H1 (cell line): ENCODE results near the gene CACNB4. TPM values are rescaled to one million over a fixed set of nuclear protein-coding genes. Genes with fewer than 3 reads are reported as not detected.

Experiments used
- CTCF ChIA-PET: fragments of 300-600 bp; sonication (Branson Sonifier 250); formaldehyde crosslinking; loops from one replicate; lab custom pipeline; 2021; ENCODE audit not compliant: partially characterized antibody; lab: Charles Lee
- POLR2A ChIA-PET: fragments of 300-600 bp; sonication (Branson Sonifier 250); formaldehyde crosslinking; loops from one replicate; lab custom pipeline; 2021; ENCODE audit warnings: inconsistent platforms; ENCODE audit not compliant: partially characterized antibody; lab: Charles Lee
- DNase-seq, 2 experiments: peaks; one replicate each; pipeline versions ENCODE4 v3.0.0 to v3.0.0-alpha.2; 2010 to 2022; ENCODE audit warnings: low spot score in 2 of 2, low read depth in 1 of 2, mixed read lengths in 1 of 2
- FAIRE-seq: peaks from 2 replicates; lab custom pipeline; 2011; peaks lifted over from hg19 to GRCh38; lab: Jason Lieb, UNC
- H2AFZ ChIP-seq: 2 replicates; pipeline ENCODE4 v1.8.1; 2012; ENCODE audit warnings: low read length, inconsistent platforms
- H2AK5ac ChIP-seq: 2 replicates; pipeline ENCODE4 v1.6.1; 2013; ENCODE audit warnings: low read depth, low read length
- H2BK120ac ChIP-seq: replicated peaks from 2 replicates; pipeline ENCODE3; 2013; ENCODE audit warnings: low read depth, low read length, inconsistent platforms
- H2BK12ac ChIP-seq: 2 replicates; pipeline ENCODE4 v1.6.1; 2013; ENCODE audit warnings: low read depth, low read length
- H2BK15ac ChIP-seq: 2 replicates; pipeline ENCODE4 v1.6.1; 2013; ENCODE audit warnings: low read length
- H2BK20ac ChIP-seq: 2 replicates; pipeline ENCODE4 v1.6.1; 2013; ENCODE audit warnings: low read length
- H2BK5ac ChIP-seq: 2 replicates; pipeline ENCODE4 v1.6.1; 2013; ENCODE audit warnings: low read depth, low read length
- H3K14ac ChIP-seq: 2 replicates; pipeline ENCODE4 v1.6.1; 2013; ENCODE audit warnings: inconsistent platforms; ENCODE audit not compliant: insufficient read length
- H3K18ac ChIP-seq: 2 replicates; pipeline ENCODE4 v1.6.1; 2013; ENCODE audit warnings: low read length; ENCODE audit errors: extremely low read depth
- H3K23ac ChIP-seq: 2 replicates; pipeline ENCODE4 v1.6.1; 2013; ENCODE audit warnings: inconsistent platforms; ENCODE audit not compliant: insufficient read length
- H3K23me2 ChIP-seq: 2 replicates; pipeline ENCODE4 v1.6.1; 2013; ENCODE audit warnings: low read depth, low read length
- H3K27ac ChIP-seq: 2 replicates; pipeline ENCODE4 v1.6.1; 2011; ENCODE audit warnings: low read depth, low read length, inconsistent platforms
- H3K27me3 ChIP-seq, 4 experiments: replicated peaks in 1 of 4; 1 replicate in 1 of 4; 2 replicates in 3 of 4; pipeline versions ENCODE4 v1.6.1 to v1.8.1; 2011 to 2013; ENCODE audit warnings: low read length in 3 of 4, mild to moderate bottlenecking in 3 of 4, inconsistent platforms in 2 of 4, mixed read lengths in 2 of 4, moderate library complexity in 1 of 4; ENCODE audit not compliant: control insufficient read depth in 3 of 4, insufficient read depth in 3 of 4; ENCODE audit errors: extremely low read depth in 1 of 4
- H3K36me3 ChIP-seq, 4 experiments: 2 replicates each; pipeline versions ENCODE4 v1.6.1 to v1.8.1; 2011 to 2013; ENCODE audit warnings: mild to moderate bottlenecking in 4 of 4, low read length in 3 of 4, moderate library complexity in 2 of 4, control low read depth in 1 of 4, inconsistent platforms in 1 of 4; ENCODE audit not compliant: insufficient read depth in 4 of 4, control insufficient read depth in 2 of 4
- H3K4ac ChIP-seq: replicated peaks from 2 replicates; pipeline ENCODE3; 2013; ENCODE audit warnings: low read length, low read depth, mixed read lengths, inconsistent platforms; ENCODE audit not compliant: insufficient read length
- H3K4me1 ChIP-seq, 4 experiments: replicated peaks in 1 of 4; 1 replicate in 1 of 4; 2 replicates in 3 of 4; pipeline versions ENCODE4 v1.6.1 to v1.8.1; 2011 to 2013; ENCODE audit warnings: low read length in 3 of 4, inconsistent platforms in 2 of 4, mixed read lengths in 1 of 4; ENCODE audit not compliant: insufficient read depth in 4 of 4, control insufficient read depth in 3 of 4
- H3K4me2 ChIP-seq, 2 experiments: 2 replicates each; pipeline versions ENCODE4 v1.6.1 to v1.8.1; 2011 to 2013; ENCODE audit warnings: low read depth in 2 of 2, low read length in 2 of 2, control low read depth in 1 of 2, inconsistent platforms in 1 of 2, mild to moderate bottlenecking in 1 of 2; ENCODE audit not compliant: insufficient read depth in 1 of 2
- H3K4me3 ChIP-seq, 4 experiments: fragments of 200-600, 300-600 bp in 1 of 4; sonication (generic), shearing (Covaris generic), sonication (Bioruptor Twin) in 1 of 4; 2 replicates each; pipeline versions ENCODE4 v1.5.1 to v1.8.1; 2011 to 2016; ENCODE audit warnings: low read length in 4 of 4, low read depth in 3 of 4, control low read depth in 2 of 4, inconsistent platforms in 2 of 4, mild to moderate bottlenecking in 2 of 4, mixed read lengths in 1 of 4, moderate library complexity in 1 of 4; ENCODE audit not compliant: insufficient read depth in 2 of 4; ENCODE audit errors: extremely low read depth in 1 of 4
- H3K56ac ChIP-seq: replicated peaks from 2 replicates; pipeline ENCODE3; 2013; ENCODE audit warnings: low read depth, mild to moderate bottlenecking, mixed read lengths, low read length, inconsistent platforms; ENCODE audit not compliant: insufficient read length
- H3K79me1 ChIP-seq: 2 replicates; pipeline ENCODE4 v1.6.1; 2013; ENCODE audit warnings: low read depth, low read length, control low read depth
- H3K79me2 ChIP-seq, 2 experiments: 2 replicates each; pipeline versions ENCODE4 v1.6.1 to v1.8.1; 2012 to 2013; ENCODE audit warnings: low read length in 2 of 2, mild to moderate bottlenecking in 2 of 2, inconsistent platforms in 1 of 2; ENCODE audit not compliant: insufficient read depth in 2 of 2, control insufficient read depth in 1 of 2
- H3K9ac ChIP-seq, 4 experiments: replicated peaks in 1 of 4; 1 replicate in 1 of 4; 2 replicates in 3 of 4; pipeline versions ENCODE4 v1.6.1 to v1.8.1; 2011 to 2013; ENCODE audit warnings: low read depth in 3 of 4, low read length in 3 of 4, control low read depth in 2 of 4, mild to moderate bottlenecking in 2 of 4, moderate library complexity in 2 of 4, inconsistent platforms in 1 of 4; ENCODE audit errors: extremely low read depth in 1 of 4
- H3K9me3 ChIP-seq, 2 experiments: 2 replicates each; pipeline versions ENCODE4 v1.6.1 to v1.8.1; 2012 to 2013; ENCODE audit warnings: mild to moderate bottlenecking in 2 of 2, moderate library complexity in 2 of 2, control low read depth in 1 of 2, inconsistent platforms in 1 of 2, low read depth in 1 of 2, low read length in 1 of 2, mixed read lengths in 1 of 2; ENCODE audit not compliant: insufficient read depth in 2 of 2
- H4K20me1 ChIP-seq, 2 experiments: replicated peaks in 1 of 2; 2 replicates each; pipeline versions ENCODE3 to v1.8.1; 2011 to 2013; ENCODE audit warnings: inconsistent platforms in 2 of 2, low read length in 2 of 2, mild to moderate bottlenecking in 1 of 2; ENCODE audit not compliant: insufficient read depth in 2 of 2, control insufficient read depth in 1 of 2
- H4K5ac ChIP-seq: 2 replicates; pipeline ENCODE4 v1.6.1; 2013; ENCODE audit warnings: low read length, low read depth, mixed read lengths, inconsistent platforms; ENCODE audit not compliant: insufficient read length
- H4K8ac ChIP-seq: 2 replicates; pipeline ENCODE4 v1.8.0; 2013; ENCODE audit warnings: mild to moderate bottlenecking, moderate library complexity, low read length, inconsistent platforms; ENCODE audit not compliant: insufficient read depth; ENCODE audit errors: extremely low read depth
- H4K91ac ChIP-seq: replicated peaks from 2 replicates; pipeline ENCODE3; 2013; ENCODE audit warnings: low read length, mixed read lengths, inconsistent platforms; ENCODE audit not compliant: insufficient read length
- CTBP2 ChIP-seq: IDR thresholded peaks from 2 replicates; pipeline ENCODE4 v1.7.0; 2011; ENCODE audit warnings: borderline replicate concordance, mild to moderate bottlenecking, moderate library complexity, mixed read lengths, low read length; ENCODE audit not compliant: insufficient read depth, insufficient read length
- KDM4A ChIP-seq: IDR thresholded peaks from one replicate; pipeline ENCODE4 v1.7.1; 2012; ENCODE audit warnings: low read depth, mild to moderate bottlenecking, moderate library complexity, low read length, inconsistent platforms; ENCODE audit not compliant: severe bottlenecking
- KDM5A ChIP-seq: fragments of 200-600 bp; IDR thresholded peaks from 2 replicates; pipeline ENCODE4 v1.7.1; 2012; ENCODE audit warnings: mild to moderate bottlenecking, low read length, inconsistent platforms, mixed read lengths
- RAD21 ChIP-seq, 2 experiments: IDR thresholded peaks in 1 of 2; conservative IDR thresholded peaks in 1 of 2; 2 replicates each; pipeline ENCODE4 v1.6.1; 2011; ENCODE audit warnings: low read depth in 2 of 2, low read length in 2 of 2, improper control_type of control experiment in 1 of 2, inconsistent platforms in 1 of 2, mild to moderate bottlenecking in 1 of 2, moderate library complexity in 1 of 2
- RFX5 ChIP-seq: IDR thresholded peaks from 2 replicates; pipeline ENCODE4 v1.6.1; 2011; ENCODE audit warnings: low read depth, low read length, improper control_type of control experiment, borderline replicate concordance
- SIX5 ChIP-seq: IDR thresholded peaks from 2 replicates; pipeline ENCODE4 v1.6.1; 2011; ENCODE audit warnings: mild to moderate bottlenecking, low read depth, low read length
- SP1 ChIP-seq: IDR thresholded peaks from 2 replicates; pipeline ENCODE4 v1.6.1; 2011; ENCODE audit warnings: low read depth, low read length
- SRF ChIP-seq: IDR thresholded peaks from 2 replicates; pipeline ENCODE4 v1.6.1; 2011; ENCODE audit warnings: mild to moderate bottlenecking, low read depth, low read length, moderate library complexity
- TCF12 ChIP-seq: IDR thresholded peaks from 2 replicates; pipeline ENCODE4 v1.6.1; 2011; ENCODE audit warnings: low read depth, mild to moderate bottlenecking, low read length
- WGBS, 2 experiments: shearing (Covaris generic) in 1 of 2; methylation state at CpG; one replicate each; pipeline versions ENCODE4 v1.1.6 to v1.1.7; 2013 to 2015; ENCODE audit warnings: low lambda C conversion rate in 2 of 2, mixed read lengths in 2 of 2, inconsistent platforms in 1 of 2, low coverage in 1 of 2, missing lambda C conversion rate in 1 of 2; ENCODE audit not compliant: insufficient replicate concordance in 2 of 2, insufficient coverage in 1 of 2, insufficient read length in 1 of 2; ENCODE audit errors: extremely low coverage in 1 of 2, missing lambda C conversion rate in 1 of 2; 5-methylcytosine and 5-hydroxymethylcytosine counted together
- polyA plus RNA-seq, 7 experiments: library from polyadenylated mRNA; depleted of rRNA in 3 of 7; stranded (reverse) in 5 of 7; unstranded in 2 of 7; fragments of >200 nt in 5 of 7; fragments of 200-250 nt in 2 of 7; gene quantifications; 1 replicate in 5 of 7; 2 replicates in 1 of 7; 4 replicates in 1 of 7; pipeline versions ENCODE4 v1.2.1 to v1.2.3, GENCODE V29; 2011 to 2013; ENCODE audit warnings: missing spikeins in 2 of 7, mixed read lengths in 2 of 7
- total RNA-seq: library from RNA; stranded (reverse); fragmentation: NEBNext Ultra II Directional; extraction: Animal tissue kit (Norgen Biotek cat#: 25700); gene quantifications from 2 replicates; pipeline ENCODE4 v1.2.1, GENCODE V29; 2021
- TF ChIP-seq, protein P1 (sequence below): IDR thresholded peaks from 2 replicates; pipeline ENCODE4 v1.6.1; 2012; ENCODE audit warnings: low read length, inconsistent platforms

The CACNB4 gene
- total and polyA plus RNA-seq, 2 of the 8 experiments (the other 6 are each of a cell fraction or from before 2014, with no cell fraction given) = 2.0 to 4.0 TPM

DNA sequence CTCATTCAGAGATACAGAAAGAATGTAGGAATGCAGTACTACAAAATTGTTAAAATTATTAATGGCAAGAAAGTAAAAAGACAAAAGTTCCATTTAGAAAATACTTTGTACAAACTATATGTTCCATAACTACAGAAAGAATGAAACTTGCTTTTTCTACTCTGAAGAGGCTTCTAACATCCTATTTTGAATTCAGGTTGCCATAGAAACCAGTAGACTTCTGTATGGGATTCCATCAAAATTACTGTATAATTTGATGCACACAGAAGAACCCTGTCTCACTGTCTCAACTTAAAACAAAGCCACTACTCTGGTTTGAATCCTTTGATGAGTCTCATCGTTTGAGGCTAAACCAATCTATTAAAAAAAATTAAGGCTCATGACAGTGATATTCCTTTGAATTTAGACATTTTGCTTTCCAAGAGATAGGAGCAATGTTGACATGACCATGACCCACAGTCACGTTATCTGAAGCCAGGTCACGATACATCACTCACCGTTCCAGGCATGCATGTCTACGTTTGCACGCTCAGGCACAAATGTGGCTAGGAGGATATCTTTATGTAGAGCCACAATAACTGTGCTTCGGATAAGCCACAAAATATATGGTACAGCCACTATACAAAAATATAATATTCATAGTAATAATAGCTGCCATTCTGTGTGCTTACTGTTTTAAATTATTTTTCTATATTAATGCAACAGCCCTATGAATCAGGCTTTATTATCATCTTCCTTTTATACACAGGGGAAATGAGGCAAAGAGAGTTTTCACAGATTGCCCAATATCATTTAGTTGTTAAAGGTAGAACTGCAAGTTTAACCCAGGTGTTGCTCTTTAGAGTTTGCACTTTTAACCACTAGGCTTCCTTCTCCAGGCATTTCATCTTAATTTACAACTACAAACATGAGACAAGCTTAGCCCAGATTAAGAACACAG lies 82.4 kb downstream of the CACNB4 start:
- Histone ChIP-seq H3K27me3 (no peaks in the 10 kb centered on the region), H3K79me1 (no peaks in the 10 kb centered on the region), H2BK20ac (no peak overlapping the region), H2AFZ (no peak overlapping the region), H3K36me3 (no peaks in the 10 kb centered on the region), H3K56ac (no peak overlapping the region), H4K5ac (no peak overlapping the region), H3K23ac (no peak overlapping the region), H3K9ac (no peak overlapping the region), H3K4me2 (no peak overlapping the region), H2BK120ac (no peak overlapping the region), H3K4ac (no peak overlapping the region), H3K79me2 (no peaks in the 10 kb centered on the region), H2AK5ac (no peak overlapping the region), H3K18ac (no peak overlapping the region), H4K8ac (no peak overlapping the region), H2BK12ac (no peak overlapping the region), H2BK15ac (no peak overlapping the region), H3K4me1 (no peaks in the 10 kb centered on the region), H3K23me2 (no peaks in the 10 kb centered on the region; the same call in 1 of the 2 replicates), H3K14ac (no peak overlapping the region), H3K27ac (no peak overlapping the region), H2BK5ac (no peak overlapping the region), H4K20me1 (no peaks in the 10 kb centered on the region), H3K9me3 (no peaks in the 10 kb centered on the region), H4K91ac (no peak overlapping the region), H3K4me3 (no peak overlapping the region)
- ChIA-PET CTCF (interaction anchor here (0.9 to 10.7 kb wide), 9 partner anchors 9 to 283 kb away, joined by 3 to 101 read pairs (median 5); no protein-coding TSS in a partner anchor), POLR2A (no interaction called here)
- DNase-seq = no peak
- FAIRE-seq = no peak
- 96% methylated on average over 7 of the region's 7 CpGs; no CpG with 5 or more reads in 1 of the 2 experiments for WGBS, 2 experiments
- TF ChIP-seq SIX5 (no peak), RAD21 (IDR thresholded peaks at IDR 0.05 in 1 of 2, conservative IDR thresholded peaks at IDR 0.05 in 1 of 2; ENCODE audit: low read depth in 2 of 2, low read length in 2 of 2) (no peak), SP1 (no peak), SRF (no peak), KDM4A (no peak), RFX5 (no peak), KDM5A (no peak), TCF12 (no peak), CTBP2 (no peak)
- TF ChIP-seq, protein P1, sequence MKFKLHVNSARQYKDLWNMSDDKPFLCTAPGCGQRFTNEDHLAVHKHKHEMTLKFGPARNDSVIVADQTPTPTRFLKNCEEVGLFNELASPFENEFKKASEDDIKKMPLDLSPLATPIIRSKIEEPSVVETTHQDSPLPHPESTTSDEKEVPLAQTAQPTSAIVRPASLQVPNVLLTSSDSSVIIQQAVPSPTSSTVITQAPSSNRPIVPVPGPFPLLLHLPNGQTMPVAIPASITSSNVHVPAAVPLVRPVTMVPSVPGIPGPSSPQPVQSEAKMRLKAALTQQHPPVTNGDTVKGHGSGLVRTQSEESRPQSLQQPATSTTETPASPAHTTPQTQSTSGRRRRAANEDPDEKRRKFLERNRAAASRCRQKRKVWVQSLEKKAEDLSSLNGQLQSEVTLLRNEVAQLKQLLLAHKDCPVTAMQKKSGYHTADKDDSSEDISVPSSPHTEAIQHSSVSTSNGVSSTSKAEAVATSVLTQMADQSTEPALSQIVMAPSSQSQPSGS = no peak
